Measurements from ENCODE around the gene ITPRIPL2. TPM values are rescaled to one million over a fixed set of nuclear protein-coding genes. Genes with fewer than 3 reads are reported as not detected.
A peak's percentile ranks its signal among the peaks of the same experiment; 100 is the strongest.

Gene ITPRIPL2
- total RNA-seq, 4 donors from 2014 or later: 23.6 to 38.9 (median 32.5) TPM

DNA sequence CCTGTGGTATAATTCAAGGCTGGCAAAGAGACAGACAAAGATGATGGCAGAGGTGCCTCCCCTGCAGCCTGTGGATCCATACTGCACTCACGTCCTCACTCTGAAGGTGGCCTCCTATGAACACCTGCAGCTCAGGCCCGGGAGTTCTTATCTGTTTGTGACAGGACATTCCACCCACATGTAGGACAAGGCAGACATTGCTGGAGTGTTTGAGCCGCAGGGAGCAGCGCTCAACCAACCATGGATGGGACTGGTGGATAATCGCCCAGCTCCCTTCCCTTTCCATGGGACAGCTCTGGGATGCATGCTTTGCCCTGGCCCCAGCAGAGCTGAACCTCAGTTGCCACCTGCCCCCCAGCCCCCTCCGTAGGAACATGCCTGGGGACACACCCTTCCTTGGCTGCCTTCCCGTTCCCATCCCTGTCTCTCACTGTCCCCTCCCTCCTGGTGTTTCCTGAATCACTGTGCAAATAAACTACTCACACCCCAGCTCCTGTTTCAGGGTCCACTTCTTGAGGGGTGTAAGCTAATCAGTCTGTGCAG is 22.2 kb downstream of the ITPRIPL2 start:
- no peaks in the 10 kb centered on the region for H3K36me3 ChIP-seq
- H3K4me1 ChIP-seq: peaks cover 0 to 39% (median 0%) of the 10 kb centered on the region in 4 donors
- peak overlapping the region in 3 of 4 donors; percentile 0 to 48 (median 24) for H3K27ac ChIP-seq
- TF ChIP-seq, protein P1, sequence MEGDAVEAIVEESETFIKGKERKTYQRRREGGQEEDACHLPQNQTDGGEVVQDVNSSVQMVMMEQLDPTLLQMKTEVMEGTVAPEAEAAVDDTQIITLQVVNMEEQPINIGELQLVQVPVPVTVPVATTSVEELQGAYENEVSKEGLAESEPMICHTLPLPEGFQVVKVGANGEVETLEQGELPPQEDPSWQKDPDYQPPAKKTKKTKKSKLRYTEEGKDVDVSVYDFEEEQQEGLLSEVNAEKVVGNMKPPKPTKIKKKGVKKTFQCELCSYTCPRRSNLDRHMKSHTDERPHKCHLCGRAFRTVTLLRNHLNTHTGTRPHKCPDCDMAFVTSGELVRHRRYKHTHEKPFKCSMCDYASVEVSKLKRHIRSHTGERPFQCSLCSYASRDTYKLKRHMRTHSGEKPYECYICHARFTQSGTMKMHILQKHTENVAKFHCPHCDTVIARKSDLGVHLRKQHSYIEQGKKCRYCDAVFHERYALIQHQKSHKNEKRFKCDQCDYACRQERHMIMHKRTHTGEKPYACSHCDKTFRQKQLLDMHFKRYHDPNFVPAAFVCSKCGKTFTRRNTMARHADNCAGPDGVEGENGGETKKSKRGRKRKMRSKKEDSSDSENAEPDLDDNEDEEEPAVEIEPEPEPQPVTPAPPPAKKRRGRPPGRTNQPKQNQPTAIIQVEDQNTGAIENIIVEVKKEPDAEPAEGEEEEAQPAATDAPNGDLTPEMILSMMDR (IDR thresholded peaks at IDR 0.05): peak in 1 of 6 experiments; percentile 3
- no peak for TF ChIP-seq POLR2A (IDR thresholded peaks at IDR 0.05)
- H3K9me3 ChIP-seq: no peaks in the 10 kb centered on the region
- DNase-seq: peak in 2 of 3 donors; percentile 84 to 87
- H3K27me3 ChIP-seq: no peaks in the 10 kb centered on the region
- no peak overlapping the region for H3K4me3 ChIP-seq

DNA sequence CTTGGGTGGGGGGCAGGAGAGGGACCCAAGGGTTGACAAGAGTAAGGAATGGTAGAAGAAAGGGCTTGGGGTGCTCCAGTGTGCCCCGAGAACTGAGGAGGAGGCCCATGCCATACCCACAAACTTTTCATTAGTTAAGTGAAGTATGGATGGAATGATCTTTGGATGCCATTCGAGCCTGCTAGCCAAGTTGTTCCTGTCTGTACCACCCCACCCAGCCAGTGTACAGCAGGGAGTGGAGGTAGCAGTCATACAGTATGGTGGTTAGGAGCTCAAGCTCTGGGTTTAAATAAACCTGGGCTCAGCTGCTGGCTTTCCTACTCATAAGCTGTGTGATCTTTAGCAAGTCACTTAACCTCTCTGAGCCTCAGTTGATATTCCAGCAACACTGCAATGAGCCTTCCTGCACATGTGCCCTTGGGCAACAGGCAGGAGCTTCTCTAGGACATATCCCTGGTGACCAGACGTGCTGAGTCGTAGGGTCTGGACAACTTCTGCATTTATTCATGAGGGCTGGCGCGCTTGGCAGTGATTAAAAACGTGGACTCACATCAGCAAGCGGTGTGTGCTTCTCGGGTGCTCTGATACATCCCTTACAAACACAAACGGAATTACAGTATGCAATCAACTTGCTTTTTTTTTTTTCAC is 22.9 kb downstream of the ITPRIPL2 start:
- Histone ChIP-seq H3K4me1 (peaks cover 0 to 32% (median 0%) of the 10 kb centered on the region in 4 donors), H3K36me3 (no peaks in the 10 kb centered on the region), H3K27me3 (no peaks in the 10 kb centered on the region), H3K9me3 (no peaks in the 10 kb centered on the region), H3K4me3 (no peak overlapping the region), H3K27ac (peak overlapping the region in 3 of 4 donors; percentile 0 to 48 (median 24))
- no peak for DNase-seq
- no peak for TF ChIP-seq POLR2A (IDR thresholded peaks at IDR 0.05)
- TF ChIP-seq, protein P1 (IDR thresholded peaks at IDR 0.05): no peak

DNA sequence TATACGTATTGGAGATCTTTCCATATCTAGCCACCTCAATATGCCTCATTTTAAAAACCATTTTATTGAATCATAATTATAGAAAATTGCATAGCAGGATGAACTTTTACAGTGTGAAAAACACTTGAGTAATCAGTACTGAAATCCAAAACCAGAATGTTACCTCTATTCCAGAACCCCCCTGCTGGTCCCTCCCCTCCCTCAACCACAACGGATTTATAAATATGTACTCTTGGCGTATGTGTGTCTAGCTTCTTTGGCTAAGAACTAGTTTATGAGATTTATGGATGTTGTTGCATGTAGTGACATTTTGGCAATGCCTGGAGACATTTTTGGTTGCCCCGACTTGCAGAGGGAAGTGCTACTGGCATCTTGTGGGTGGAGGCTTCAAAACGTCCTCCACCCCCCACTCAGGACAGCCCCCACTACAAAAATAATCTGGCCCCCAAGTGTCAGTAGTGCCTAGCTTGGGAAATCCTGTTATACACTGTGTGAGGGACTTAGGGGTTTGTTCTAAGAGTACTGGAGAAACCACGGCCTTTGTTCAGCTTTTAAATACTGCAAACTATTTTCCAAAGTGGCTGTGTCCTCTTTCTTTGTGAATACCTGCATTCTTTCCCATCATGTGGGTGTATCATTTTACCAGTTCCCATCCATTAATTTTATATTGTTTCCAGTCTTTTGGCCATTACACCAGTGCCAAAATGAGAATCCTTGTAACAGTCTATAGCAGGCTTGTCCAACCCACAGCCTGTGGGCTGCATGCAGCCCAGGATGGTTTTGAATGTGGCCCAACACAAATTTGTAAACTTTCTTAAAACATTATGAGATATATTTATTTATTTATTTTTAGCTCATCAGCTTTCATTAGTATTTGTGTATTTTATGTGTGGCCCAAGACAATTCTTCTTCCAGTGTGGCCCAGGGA is 23.7 kb downstream of the ITPRIPL2 start:
- H3K4me3 ChIP-seq: no peak overlapping the region
- no peaks in the 10 kb centered on the region for H3K36me3 ChIP-seq
- TF ChIP-seq, protein P1 (IDR thresholded peaks at IDR 0.05): no peak
- no peak for TF ChIP-seq POLR2A (IDR thresholded peaks at IDR 0.05)
- peaks cover 0 to 28% (median 0%) of the 10 kb centered on the region in 4 donors for H3K4me1 ChIP-seq
- no peaks in the 10 kb centered on the region for H3K9me3 ChIP-seq
- H3K27me3 ChIP-seq: no peaks in the 10 kb centered on the region
- DNase-seq: no peak
- peak overlapping the region in 3 of 4 donors; percentile 17 to 48 (median 24) for H3K27ac ChIP-seq

DNA sequence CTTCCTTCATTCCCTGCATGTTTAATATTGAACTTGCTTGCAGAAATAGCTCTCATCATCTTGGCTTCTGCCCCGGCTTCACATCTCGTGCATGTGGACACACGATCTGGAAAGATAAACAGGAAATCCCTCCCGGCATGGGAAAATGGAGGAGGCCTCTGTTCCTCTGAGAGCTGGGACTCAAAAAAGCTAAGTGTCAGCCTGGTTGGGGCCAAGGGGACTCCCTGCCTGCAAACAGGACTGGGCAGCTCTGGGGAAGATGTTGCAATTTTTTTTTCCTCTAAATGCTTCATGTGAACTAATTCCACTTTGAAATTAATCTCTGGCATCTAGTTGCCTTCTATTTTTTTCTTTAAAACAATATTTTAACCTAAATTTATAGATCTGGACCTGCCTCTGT is 24.8 kb downstream of the ITPRIPL2 start:
- peak in 2 of 3 donors; percentile 31 to 78 for DNase-seq
- Histone ChIP-seq H3K36me3 (no peaks in the 10 kb centered on the region), H3K27ac (no peak overlapping the region), H3K9me3 (no peaks in the 10 kb centered on the region), H3K4me1 (peaks cover 0 to 28% (median 0%) of the 10 kb centered on the region in 4 donors), H3K27me3 (no peaks in the 10 kb centered on the region), H3K4me3 (no peak overlapping the region)
- TF ChIP-seq, protein P1 (IDR thresholded peaks at IDR 0.05): no peak
- TF ChIP-seq POLR2A (IDR thresholded peaks at IDR 0.05): no peak

DNA sequence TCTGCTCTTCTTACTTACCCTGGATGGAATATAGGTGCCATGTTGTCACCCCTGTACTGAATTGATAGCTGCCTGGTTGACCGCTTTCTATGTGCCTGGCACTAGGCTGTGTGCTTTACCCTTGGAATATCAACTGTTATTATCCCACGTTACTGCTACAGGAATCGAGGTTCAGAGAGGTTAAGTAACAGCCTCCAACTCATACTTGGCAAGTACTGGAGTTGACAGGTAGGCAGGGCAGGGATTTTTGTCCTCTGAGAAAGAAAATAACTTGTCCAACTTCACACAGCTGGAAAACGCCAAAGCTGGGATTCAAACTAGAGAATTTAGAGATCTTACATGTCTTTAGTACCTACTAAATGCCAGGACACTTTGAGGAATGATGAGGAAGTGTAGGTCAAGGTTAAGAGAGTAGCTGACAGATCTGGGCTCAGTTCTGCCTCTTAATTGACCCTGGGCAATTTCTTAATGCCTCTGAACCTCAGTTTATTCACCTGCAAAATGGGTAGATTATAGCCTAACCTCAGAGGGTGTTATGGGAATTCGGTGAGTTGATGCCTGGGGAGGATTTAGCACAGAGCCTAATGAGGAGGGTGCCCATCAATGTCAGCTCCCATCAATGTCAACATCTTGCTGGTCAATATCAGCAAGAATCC is 25.8 kb downstream of the ITPRIPL2 start:
- no peaks in the 10 kb centered on the region for H3K27me3 ChIP-seq
- peaks cover 0 to 28% (median 0%) of the 10 kb centered on the region in 4 donors for H3K4me1 ChIP-seq
- no peaks in the 10 kb centered on the region for H3K36me3 ChIP-seq
- H3K27ac ChIP-seq: no peak overlapping the region
- no peak for DNase-seq
- TF ChIP-seq POLR2A (IDR thresholded peaks at IDR 0.05): no peak
- TF ChIP-seq, protein P1 (IDR thresholded peaks at IDR 0.05): no peak
- no peak overlapping the region for H3K4me3 ChIP-seq
- no peaks in the 10 kb centered on the region for H3K9me3 ChIP-seq
